Suprapubic skin (tissue), 4 donors: ENCODE results near the gene SIRT5. TPM values are rescaled to one million over a fixed set of nuclear protein-coding genes. Genes with fewer than 3 reads are reported as not detected.

Experiments used
- DNase-seq, 2 donors: peaks; one replicate each; pipeline ENCODE4 v3.0.0-alpha.2; 2019; ENCODE audit warnings: low spot score in 2 of 2
- H3K27ac ChIP-seq: fragments of 200-600 bp; sonication (generic); one replicate; pipeline ENCODE4 v1.5.1; 2019
- H3K27me3 ChIP-seq: fragments of 200-600 bp; sonication (generic); one replicate; pipeline ENCODE4 v1.5.1; 2019
- H3K36me3 ChIP-seq: fragments of 200-600 bp; sonication (generic); one replicate; pipeline ENCODE4 v1.5.1; 2019
- H3K4me1 ChIP-seq: fragments of 200-600 bp; sonication (generic); one replicate; pipeline ENCODE4 v1.5.1; 2019
- H3K4me3 ChIP-seq: fragments of 200-600 bp; sonication (generic); one replicate; pipeline ENCODE4 v1.5.1; 2019; ENCODE audit warnings: mild to moderate bottlenecking
- H3K9me3 ChIP-seq: fragments of 200-600 bp; sonication (generic); one replicate; pipeline ENCODE4 v1.5.1; 2019
- CTCF ChIP-seq, 2 donors: fragments of 200-600 bp in 1 of 2; fragments of 450-650 bp in 1 of 2; sonication (generic) in 1 of 2; IDR thresholded peaks; one replicate each; pipeline ENCODE4 v1.5.1; 2016 to 2019; ENCODE audit warnings: antibody characterized with exemption in 2 of 2, mild to moderate bottlenecking in 1 of 2, moderate library complexity in 1 of 2
- EP300 ChIP-seq: sonication (generic); formaldehyde crosslinking; IDR thresholded peaks from one replicate; pipeline ENCODE4 v1.6.1; 2017; ENCODE audit warnings: antibody characterized with exemption
- POLR2A ChIP-seq, 2 donors: fragments of 450-650 bp; IDR thresholded peaks; one replicate each; pipeline ENCODE4 v1.6.1; 2017; ENCODE audit warnings: antibody characterized with exemption in 2 of 2, mild to moderate bottlenecking in 2 of 2, moderate library complexity in 2 of 2
- POLR2AphosphoS5 ChIP-seq, 3 donors: sonication (generic); formaldehyde crosslinking; IDR thresholded peaks; one replicate each; pipeline ENCODE4 v1.6.1; 2017; ENCODE audit warnings: antibody characterized with exemption in 3 of 3
- WGBS: methylation state at CpG from one replicate; pipeline ENCODE4 v1.1.5; 2018; 5-methylcytosine and 5-hydroxymethylcytosine counted together
- total RNA-seq, 4 donors: library from RNA; depleted of rRNA; stranded (reverse); fragments of >200 nt; gene quantifications; one replicate each; pipeline ENCODE4 v1.1.0, GENCODE V29; 2016

The SIRT5 gene
- total RNA-seq, 4 donors from 2014 or later: 5.7 to 17.8 (median 8.7) TPM

- Histone ChIP-seq H3K27me3 (no peaks in the 10 kb centered on the region), H3K4me3 (no peak overlapping the region), H3K4me1 (no peaks in the 10 kb centered on the region), H3K9me3 (no peaks in the 10 kb centered on the region), H3K27ac (no peak overlapping the region), H3K36me3 (no peaks in the 10 kb centered on the region)
- 94% methylated on average over 16 of the region's 35 CpGs for WGBS
- DNase-seq: no peak
- no peak for TF ChIP-seq POLR2A (IDR thresholded peaks at IDR 0.05)
- no peak for TF ChIP-seq POLR2AphosphoS5 (IDR thresholded peaks at IDR 0.05)
- no peak for TF ChIP-seq CTCF (IDR thresholded peaks at IDR 0.05)
- no peak for TF ChIP-seq EP300
Measured at GRCh38 chr6:13541496-13541895, 32.9 kb upstream of the SIRT5 start.

DNA sequence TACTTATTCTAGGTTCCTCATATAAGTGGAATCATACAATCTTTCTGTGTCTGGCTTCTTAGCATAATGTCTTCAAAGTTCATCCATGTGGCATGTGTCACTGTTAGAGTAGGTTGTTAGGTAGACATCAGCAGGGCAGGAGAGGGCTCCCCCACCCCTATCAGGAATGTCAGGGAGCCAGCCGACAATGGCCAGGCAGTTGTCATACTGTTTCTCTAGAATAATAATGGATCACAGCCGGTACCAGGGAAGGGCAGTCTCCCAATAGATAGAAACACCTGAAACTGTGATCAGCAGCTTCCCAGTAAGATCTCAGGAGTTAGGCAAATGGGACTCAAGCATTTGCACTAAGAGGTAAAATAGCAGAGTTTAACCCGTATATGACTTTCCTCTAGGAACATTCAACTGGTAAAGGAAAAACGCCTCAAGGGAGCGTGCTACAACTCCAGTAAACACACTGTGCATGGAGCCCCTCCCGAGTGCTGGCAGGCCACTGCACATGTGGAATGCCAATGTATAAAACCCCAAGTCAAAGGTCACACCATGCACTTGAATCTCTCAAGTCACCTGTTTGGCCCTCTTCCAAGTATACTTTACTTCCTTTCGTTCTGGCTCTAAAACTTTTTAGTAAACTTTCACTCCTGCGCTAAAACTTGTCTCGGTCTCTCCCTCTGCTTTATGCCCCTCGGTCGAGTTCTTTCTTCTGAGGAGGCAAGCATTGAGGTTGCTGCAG, 29.8 kb upstream of the SIRT5 start:
- H3K27me3 ChIP-seq: no peaks in the 10 kb centered on the region
- no peaks in the 10 kb centered on the region for H3K4me1 ChIP-seq
- no peak overlapping the region for H3K27ac ChIP-seq
- no peaks in the 10 kb centered on the region for H3K9me3 ChIP-seq
- H3K4me3 ChIP-seq: no peak overlapping the region
- WGBS: 90% methylated on average over 11 of the region's 11 CpGs
- no peaks in the 10 kb centered on the region for H3K36me3 ChIP-seq
- TF ChIP-seq EP300 (no peak), CTCF (IDR thresholded peaks at IDR 0.05) (no peak), POLR2AphosphoS5 (IDR thresholded peaks at IDR 0.05) (no peak), POLR2A (IDR thresholded peaks at IDR 0.05) (no peak)
- DNase-seq: no peak

GRCh38 chr6:13545885-13546284, 28.5 kb upstream of the SIRT5 start:
- H3K4me3 ChIP-seq: no peak overlapping the region
- no peak overlapping the region for H3K27ac ChIP-seq
- DNase-seq: no peak
- H3K9me3 ChIP-seq: no peaks in the 10 kb centered on the region
- no peaks in the 10 kb centered on the region for H3K4me1 ChIP-seq
- H3K27me3 ChIP-seq: no peaks in the 10 kb centered on the region
- no peaks in the 10 kb centered on the region for H3K36me3 ChIP-seq
- no peak for TF ChIP-seq CTCF (IDR thresholded peaks at IDR 0.05)
- TF ChIP-seq POLR2A (IDR thresholded peaks at IDR 0.05): no peak
- TF ChIP-seq POLR2AphosphoS5 (IDR thresholded peaks at IDR 0.05): no peak
- TF ChIP-seq EP300: no peak

DNA sequence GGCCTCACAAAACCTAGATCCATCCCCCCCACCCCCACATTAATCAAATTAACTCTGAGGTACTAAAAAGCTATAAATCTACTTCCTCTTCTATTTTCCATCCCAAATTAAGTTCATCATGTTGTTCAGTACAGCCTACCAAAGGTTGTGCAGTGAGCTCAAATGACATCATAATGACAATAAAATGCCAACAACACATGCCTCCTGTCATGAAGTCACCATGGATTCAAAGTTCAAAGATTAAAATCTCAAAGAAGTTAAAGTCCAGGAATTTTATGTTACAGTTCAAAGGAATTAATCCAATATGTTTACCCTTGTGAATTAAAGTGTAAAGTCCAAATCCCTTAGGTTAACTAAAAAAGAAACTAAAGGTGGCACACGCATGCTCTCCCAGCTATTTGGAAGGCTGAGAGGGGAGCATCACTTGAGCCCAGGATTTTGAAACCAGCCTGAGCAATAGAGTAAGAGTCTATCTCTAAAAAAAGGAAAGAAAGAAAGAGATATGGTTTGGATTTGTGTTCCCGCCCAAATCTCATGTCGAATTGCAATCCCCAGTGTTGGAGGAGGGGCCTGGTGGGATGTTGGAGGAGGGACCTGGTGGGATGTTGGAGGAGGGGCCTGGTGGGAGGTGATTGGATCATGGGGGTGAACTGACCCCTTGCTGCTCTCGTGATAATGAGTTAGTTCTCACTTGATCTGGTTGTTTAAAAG, 25.7 kb upstream of the SIRT5 start:
- no peaks in the 10 kb centered on the region for H3K27me3 ChIP-seq
- DNase-seq: no peak
- H3K9me3 ChIP-seq: no peaks in the 10 kb centered on the region
- H3K4me3 ChIP-seq: no peak overlapping the region
- 78% methylated on average over 4 of the region's 4 CpGs for WGBS
- TF ChIP-seq CTCF (IDR thresholded peaks at IDR 0.05): no peak
- TF ChIP-seq EP300: no peak
- TF ChIP-seq POLR2AphosphoS5 (IDR thresholded peaks at IDR 0.05): no peak
- no peak for TF ChIP-seq POLR2A (IDR thresholded peaks at IDR 0.05)
- no peaks in the 10 kb centered on the region for H3K4me1 ChIP-seq
- H3K36me3 ChIP-seq: no peaks in the 10 kb centered on the region
- no peak overlapping the region for H3K27ac ChIP-seq

GRCh38 chr6:13550656-13551055, 23.7 kb upstream of the SIRT5 start:
- no peak for DNase-seq
- no peak overlapping the region for H3K27ac ChIP-seq
- no peaks in the 10 kb centered on the region for H3K9me3 ChIP-seq
- TF ChIP-seq EP300: no peak
- no peak for TF ChIP-seq POLR2A (IDR thresholded peaks at IDR 0.05)
- H3K27me3 ChIP-seq: no peaks in the 10 kb centered on the region
- no peaks in the 10 kb centered on the region for H3K36me3 ChIP-seq
- no peak overlapping the region for H3K4me3 ChIP-seq
- peaks cover 6% of the 10 kb centered on the region for H3K4me1 ChIP-seq
